GM21360 (cell line): Measurements from ENCODE around the gene CCIN.
"Not testable (repeated sequence)": the region's sequence is repeated elsewhere in the genome, so short reads cannot be mapped to it uniquely, and the experiment has no call there.

Source experiments
- ATAC-seq: cut with Tn5 transposase; IDR thresholded peaks from one replicate; pipeline ENCODE4 v1.9.1; 2021; ENCODE audit warnings: mild to moderate bottlenecking, moderate library complexity; ENCODE audit not compliant: unreplicated experiment

CCIN gene

DNA sequence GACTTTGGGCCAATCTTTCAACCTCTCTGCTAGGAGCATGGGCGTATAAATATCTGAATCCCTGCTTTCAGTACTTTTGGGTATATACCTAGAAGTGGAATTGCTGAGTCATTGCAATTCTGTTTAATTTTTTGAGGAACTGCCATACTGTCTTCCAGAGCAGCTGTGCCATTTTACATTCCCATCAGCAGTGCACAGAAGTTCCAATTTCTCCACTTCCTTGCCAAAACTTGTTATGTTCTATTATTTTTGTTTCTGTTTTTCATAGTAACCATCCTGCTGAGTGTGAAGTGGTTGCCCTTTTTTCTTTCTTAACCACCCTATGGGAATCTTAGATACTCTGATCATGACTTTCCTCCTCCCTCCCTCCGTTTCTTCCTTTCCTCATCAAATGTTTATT is 11.1 kb upstream of the CCIN start:
- ATAC-seq = no peak

- no peak for ATAC-seq
These were observed 10.3 kb upstream of the CCIN start for GRCh38 chr9:36158917-36159316.

DNA sequence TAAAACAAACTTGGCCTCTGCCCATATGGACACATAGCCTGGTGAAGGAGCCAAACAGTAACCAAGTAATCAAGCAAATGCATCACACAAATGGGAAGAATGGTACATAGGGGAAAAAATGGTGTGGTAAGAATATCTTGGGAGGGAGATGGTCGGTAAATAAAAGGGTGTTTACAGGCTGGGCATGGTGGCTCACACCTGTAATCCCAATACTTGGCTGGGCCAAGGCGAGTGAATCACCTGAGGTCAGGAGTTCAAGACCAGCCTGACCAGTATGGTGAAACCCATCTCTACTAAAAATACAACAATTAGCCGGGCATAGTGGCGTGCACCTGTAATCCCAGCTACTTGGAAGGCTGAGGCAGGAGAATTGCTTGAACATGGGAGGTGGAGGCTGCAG is 9.7 kb upstream of the CCIN start:
- not testable (repeated sequence) for ATAC-seq

DNA sequence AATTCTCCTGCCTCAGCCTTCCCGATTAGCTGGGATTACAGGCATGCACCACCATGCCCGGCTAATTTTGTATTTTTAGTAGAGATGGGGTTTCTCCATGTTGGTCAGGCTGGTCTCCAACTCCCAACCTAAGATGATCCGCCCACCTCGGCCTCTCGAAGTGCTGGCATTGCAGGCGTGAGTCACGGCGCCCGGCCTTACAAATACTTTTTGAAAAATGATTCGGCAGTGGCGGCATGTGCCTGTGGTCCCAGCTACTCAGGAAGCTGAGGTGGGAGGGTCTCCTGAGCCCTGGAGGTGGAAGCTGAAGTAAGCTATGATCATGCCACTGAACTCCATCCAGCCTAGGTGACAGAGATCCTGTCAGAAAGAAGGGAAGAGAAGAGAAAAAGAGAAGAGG is 9.1 kb upstream of the CCIN start:
- ATAC-seq = not testable (repeated sequence)

- no peak for ATAC-seq
These were observed 8.0 kb upstream of the CCIN start for GRCh38 chr9:36161187-36161586.

GRCh38 chr9:36162211-36162738 is 6.9 kb upstream of the CCIN start:
- no peak for ATAC-seq

GRCh38 chr9:36163049-36163785 is 6.0 kb upstream of the CCIN start:
- ATAC-seq = no peak

DNA sequence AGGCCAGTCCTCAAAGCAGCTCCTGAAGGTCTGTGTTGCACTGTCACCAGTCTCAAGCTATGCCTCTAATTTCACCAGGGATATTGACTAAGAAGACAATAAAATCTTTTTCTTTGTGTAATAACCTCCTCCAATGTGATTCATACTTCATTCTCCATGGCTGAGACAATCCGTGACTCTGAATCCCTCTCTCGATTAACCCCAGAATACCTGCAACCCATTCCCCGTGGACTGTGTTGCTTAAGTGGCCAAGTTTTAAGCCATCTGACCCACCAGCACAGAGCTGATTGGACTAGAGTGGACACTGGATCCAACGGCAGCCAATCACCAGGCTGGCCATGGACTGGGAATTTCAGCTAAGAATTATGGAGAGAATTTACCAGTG is 5.4 kb upstream of the CCIN start:
- ATAC-seq = no peak

- no peak for ATAC-seq
These were observed 4.8 kb upstream of the CCIN start for GRCh38 chr9:36164372-36164771.

GRCh38 chr9:36164989-36165388 is 4.2 kb upstream of the CCIN start:
- ATAC-seq = no peak

DNA sequence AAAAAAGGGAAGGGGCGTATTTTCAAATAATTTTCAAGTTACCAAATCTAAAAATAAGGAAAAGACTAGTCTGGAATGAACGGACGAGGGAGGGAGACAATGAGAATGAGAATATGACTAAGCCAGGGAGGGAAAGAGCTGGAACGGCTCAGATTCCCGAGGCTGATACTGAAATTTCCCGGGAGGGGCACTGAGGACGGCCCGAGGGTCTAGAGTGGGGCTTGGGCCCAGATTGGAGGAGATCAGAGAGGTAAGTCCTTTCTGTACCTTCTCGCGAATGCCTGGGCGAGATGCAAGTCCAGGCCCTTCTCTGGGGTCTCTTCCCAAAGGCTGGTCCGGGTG is 3.4 kb upstream of the CCIN start:
- no peak for ATAC-seq

DNA sequence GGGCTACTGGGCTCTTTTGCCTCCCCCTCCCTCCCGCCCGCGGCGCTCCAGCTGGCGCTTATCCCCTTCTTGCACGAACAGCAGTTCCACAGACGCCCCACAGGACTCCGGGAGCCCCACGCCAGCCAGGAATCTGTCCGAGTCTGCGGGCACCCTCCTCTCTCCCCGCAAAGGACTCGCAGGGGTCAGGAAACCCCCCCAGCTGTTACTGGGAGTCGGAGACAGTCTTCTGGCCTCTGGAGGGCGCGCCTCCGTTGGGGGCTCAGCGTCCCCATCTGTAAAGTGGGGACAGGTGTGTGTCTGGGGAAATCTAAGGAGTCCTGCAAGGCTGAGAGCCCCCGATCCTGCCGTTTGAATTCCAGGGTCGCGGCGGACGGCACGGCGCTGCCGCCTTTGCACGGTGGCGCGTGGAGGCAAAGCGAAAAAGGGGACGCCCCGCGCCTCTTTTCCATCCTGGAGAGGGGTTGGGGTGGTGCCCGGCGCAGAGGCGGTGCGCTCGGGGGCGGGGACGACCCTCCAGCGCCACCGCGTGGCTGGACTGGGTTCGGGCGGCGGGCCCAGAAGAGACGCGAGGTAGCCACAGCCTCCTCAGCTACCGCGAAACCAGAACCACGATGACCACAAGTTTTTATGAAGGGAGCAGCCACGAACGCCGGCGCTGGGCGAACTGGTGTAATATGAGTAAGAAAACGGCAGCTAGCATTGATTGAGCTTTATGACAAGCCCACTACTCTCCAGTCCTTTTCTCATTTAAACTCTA is 2.8 kb upstream of the CCIN start:
- ATAC-seq = peak; percentile 90

DNA sequence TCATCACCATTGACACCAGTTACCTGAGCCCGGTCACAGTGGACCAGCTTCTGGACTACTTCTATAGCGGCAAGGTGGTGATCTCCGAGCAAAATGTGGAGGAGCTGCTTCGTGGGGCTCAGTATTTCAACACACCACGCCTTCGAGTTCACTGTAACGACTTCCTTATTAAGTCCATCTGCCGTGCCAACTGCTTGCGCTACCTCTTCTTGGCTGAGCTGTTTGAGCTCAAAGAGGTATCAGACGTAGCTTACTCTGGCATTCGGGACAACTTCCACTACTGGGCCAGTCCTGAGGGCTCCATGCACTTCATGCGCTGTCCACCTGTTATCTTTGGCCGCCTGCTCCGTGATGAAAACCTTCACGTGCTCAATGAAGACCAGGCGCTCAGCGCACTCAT is 520 bp downstream of the CCIN start:
- no peak for ATAC-seq

DNA sequence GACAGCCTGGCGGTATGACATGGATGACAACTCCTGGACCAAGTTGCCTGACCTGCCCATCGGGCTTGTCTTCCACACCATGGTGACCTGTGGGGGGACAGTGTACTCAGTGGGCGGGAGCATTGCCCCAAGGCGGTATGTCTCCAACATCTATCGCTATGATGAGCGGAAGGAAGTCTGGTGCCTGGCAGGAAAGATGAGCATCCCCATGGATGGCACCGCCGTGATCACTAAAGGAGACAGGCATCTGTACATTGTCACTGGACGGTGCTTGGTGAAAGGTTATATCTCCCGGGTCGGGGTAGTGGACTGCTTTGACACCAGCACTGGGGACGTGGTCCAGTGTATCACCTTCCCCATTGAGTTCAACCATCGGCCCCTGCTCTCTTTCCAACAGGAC is 1.3 kb downstream of the CCIN start:
- no peak for ATAC-seq

DNA sequence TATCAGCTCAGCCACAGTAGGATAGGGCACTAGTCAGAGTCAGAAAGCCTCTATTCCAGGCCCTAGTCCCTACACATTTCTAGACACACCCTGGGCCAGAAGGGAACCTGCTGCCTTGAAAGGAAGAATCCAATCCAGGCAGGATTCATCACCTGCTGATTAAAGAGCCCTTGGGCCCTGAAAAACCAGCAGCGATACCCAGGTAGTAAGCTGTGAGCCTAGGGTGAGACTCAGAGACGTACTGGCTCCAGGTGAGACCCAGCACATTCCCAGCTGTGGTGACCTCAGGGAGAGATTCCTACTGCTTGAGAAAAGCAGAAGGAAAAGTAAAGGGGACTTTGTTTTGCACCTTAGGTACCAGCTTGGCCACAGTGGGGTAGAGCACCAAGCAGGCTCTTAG is 4.7 kb downstream of the CCIN start:
- no peak for ATAC-seq

DNA sequence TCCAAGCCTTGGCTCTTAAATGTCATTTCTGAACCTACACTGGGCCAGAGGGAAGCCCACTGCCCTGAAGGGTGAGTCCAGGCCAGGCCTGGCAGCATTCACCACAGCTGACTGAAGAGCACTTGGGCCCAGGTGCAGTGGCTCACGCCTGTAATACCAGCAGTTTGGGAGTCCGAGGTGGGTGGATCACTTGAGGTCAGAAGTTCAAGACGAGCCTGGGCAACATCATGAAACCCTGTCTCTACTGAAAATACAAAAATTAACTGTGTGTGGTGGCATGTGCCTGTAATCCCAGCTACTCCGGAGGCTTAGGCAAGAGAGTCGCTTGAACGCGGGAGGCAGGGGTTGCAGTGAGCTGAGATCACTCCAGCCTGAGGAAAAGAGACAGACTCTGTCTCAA is 5.1 kb downstream of the CCIN start:
- no peak for ATAC-seq

DNA sequence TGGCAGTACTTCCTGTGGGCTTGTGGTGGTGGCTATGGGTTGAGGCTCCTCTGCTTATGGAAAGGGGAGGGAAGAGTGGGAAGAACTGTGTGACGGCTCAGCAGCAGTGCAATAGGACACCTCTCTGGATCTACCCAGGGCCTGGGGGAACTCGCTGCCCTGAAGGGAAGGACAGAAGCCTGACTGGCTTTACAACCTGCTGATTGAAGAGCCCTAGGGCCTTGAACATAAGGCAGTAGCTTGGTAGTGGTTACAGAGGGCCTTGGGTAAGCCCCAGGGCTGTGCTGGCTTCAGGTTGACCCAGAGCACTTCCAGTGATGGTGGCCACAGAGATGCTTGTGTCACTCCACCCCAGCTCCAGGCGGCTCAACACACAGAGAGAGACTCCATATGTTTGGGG is 5.5 kb downstream of the CCIN start:
- ATAC-seq = no peak

GRCh38 chr9:36175209-36175608 is 6.0 kb downstream of the CCIN start:
- not testable (repeated sequence) for ATAC-seq

DNA sequence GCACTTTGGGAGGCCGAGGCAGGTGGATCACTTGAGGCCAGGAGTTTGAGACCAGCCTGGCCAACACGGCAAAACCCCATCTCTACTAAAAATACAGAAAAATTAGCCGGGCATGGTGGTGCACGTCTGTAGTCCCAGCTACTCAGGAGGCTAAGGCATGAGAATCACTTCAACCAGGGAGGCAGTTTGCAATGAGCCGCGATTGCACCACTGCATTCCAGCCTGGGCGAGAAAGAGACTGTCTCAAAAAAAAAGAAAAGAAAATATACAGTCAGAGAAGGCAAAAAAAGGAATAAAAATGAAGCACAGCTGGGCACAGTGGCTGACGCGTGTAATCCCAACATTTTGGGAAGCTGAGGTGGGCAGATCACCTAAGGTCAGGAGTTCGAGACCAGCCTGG is 7.3 kb downstream of the CCIN start:
- not testable (repeated sequence) for ATAC-seq

DNA sequence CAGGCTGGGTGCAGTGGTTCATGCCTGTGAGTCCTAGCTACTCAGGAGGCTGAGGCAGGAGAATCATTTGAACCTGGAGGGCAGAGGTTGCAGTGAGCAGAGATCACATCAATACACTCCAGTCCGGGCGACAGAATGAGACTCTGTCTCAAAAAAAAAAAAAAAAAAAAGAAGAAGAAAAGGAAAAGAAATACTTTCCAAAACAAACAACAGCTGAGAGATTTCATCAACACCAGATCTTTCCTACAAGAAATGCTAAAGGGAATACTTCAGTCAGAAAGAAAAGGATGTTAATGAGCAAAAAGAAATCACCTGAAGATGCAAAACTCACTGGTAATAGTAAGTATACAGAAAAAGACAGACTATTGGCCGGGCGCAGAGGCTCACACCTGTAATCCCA is 8.4 kb downstream of the CCIN start:
- ATAC-seq = no peak

DNA sequence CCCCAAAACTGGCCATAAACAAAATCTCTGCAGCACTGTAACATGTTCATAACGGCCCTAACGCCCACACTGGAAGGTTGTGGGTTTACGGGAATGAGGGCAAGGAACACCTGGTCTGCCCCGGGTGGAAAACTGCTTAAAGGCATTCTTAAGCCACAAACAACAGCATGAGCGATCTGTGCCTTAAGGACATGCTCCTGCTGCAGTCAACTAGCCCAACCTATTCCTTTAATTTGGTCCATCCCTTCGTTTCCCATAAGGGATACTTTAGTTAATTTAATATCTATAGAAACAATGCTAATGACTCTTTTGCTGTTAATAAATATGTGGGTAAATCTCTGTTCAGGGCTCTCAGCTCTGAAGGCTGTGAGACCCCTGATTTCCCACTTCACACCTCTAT is 11.1 kb downstream of the CCIN start:
- ATAC-seq = not testable (repeated sequence)

- ATAC-seq = no peak
These were observed 18.2 kb downstream of the CCIN start for GRCh38 chr9:36187414-36187813.
